SHP77 (cell line): ENCODE results near the gene CABYR.

Experiments used
- DNase-seq, 2 experiments: peaks; one replicate each; lab custom pipeline; 2025; lab: John Stamatoyannopoulos, UW

Gene CABYR

GRCh38 chr18:24189664-24190346 is 50.9 kb downstream of the CABYR start:
- DNase-seq: no peak

- DNase-seq: no peak
These were observed 51.7 kb downstream of the CABYR start for GRCh38 chr18:24190590-24190989.

DNA sequence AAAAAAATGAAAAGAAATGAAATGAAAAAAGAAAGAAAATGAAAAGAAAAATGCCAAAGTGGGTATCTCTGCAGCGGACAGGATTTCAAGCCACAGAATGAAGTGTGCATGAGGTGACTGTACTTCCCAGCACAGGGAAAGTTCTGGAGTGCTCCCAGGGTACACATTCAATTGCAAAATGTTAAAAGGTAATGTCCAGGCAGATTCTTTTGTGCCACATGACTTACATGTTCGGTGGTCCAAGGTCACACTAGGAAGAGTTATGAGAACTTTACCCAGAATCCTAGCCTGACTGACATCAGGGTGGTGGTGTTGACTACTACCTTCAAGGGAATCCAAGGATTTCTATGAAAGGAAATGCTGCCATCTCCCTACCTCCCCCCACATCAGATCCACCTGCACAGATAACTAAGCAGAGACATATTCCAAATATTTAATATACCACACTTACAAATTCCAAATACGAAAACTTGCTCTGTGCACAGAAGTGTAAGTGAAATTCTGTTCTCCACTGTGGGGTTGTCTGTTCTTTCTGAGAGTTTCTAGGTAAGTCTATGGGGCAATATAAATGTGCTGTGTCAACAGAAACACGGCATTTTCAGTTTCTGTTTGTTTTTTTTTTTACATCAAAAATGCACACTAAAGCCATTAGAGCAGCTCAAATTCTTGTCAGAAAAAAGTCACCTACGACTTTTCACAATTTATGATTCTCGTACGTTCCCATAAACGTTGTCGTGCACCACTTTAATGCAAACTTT is 56.6 kb downstream of the CABYR start:
- DNase-seq: no peak

DNA sequence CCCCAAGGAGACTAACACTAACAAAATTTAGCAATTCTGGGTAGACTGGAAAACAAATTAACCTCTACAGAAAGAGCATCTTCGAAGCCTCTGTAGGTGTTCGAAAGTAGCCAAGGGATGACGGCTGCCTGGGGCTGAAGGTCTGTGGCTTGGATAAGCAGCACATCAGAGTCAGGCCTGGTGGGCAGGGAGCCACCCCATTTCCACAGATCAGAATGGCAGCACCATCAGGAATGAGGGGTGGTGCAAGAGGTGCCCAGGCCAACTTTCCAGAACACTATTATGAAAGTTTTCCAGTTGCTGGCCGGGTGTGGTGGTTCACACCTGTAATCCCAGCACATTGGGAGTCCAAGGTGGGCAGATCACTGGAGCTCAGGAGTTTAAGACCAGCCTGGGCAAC is 57.9 kb downstream of the CABYR start:
- DNase-seq: no peak

- DNase-seq: no peak
These were observed 58.5 kb downstream of the CABYR start for GRCh38 chr18:24197412-24197811.

DNA sequence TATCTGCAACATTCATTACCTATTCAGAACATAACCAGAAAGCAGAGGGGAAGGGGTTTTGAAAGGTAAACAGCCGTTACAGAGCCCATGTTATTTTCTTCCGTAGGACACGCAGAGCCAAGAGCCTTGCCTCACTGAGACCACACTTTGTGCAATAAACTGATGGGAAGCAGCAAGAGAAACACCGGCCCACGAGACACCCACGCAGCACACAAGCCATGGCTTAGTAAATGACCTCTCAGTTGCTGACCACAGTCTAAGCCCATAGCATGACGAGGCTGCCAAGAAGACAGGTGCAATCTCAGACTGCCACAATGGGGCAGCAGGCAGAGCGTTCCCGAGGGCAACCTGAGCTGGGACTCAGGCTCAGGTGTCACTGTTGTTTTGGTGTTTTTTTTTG is 59.6 kb downstream of the CABYR start:
- peak in 1 of 2 experiments; percentile 0 for DNase-seq

GRCh38 chr18:24199372-24199962 is 60.6 kb downstream of the CABYR start:
- DNase-seq: no peak

DNA sequence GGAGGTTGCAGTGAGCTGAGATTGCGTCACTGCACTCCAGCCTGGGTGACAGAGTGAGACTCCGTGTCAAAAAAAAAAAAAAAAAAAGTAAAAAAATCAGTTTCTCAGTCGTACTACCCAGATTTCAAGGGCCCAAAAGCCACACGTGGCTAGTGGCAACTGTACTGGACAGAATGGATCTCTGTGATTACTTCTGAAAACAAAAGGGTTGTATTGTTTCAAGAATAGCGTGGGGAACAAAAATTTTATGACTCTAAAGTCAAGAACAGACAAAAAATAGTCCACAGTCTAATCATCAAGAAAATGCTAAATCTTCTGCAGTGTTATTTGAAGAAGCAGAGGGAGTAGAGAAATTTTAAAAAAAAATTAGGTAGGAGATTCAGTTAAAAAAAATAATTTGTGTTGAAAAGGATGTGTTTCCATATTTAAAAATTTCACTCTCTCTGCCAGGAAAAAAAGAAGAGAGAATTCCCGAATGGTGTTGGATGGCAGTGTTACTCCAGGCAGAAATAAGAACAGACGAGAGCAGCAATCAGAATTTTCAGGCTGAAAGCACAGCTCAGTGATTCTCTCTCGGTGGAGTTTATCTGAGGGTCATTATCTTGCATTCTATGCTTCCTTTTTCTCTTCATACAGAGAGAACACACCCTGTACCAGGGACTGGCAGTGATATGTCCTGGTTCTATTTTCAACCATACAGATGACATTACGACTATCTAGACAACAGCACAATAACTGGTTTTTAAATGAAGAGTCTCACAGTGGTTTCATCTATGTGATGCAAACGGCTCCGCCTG is 61.8 kb downstream of the CABYR start:
- no peak for DNase-seq

- no peak for DNase-seq
These were observed 63.1 kb downstream of the CABYR start for GRCh38 chr18:24201699-24202687.

DNA sequence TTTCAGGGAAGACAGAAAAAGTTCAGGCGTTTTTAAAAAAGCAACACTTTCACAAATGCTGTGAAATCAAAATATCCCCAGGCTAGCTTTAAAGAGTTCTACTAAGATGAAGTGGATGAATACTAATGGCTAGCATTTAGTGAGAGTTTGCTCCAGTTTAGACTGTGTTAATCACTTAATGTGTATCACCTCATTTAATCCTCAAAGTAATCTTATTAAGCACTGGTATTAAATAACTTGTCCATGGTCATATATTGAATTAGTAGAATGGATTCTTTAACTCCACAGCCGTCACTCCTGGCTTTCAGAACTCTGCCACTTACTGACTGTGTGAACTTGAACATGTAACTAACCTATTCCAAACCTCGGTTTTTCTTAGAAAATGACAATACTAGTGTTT is 66.0 kb downstream of the CABYR start:
- DNase-seq: no peak

DNA sequence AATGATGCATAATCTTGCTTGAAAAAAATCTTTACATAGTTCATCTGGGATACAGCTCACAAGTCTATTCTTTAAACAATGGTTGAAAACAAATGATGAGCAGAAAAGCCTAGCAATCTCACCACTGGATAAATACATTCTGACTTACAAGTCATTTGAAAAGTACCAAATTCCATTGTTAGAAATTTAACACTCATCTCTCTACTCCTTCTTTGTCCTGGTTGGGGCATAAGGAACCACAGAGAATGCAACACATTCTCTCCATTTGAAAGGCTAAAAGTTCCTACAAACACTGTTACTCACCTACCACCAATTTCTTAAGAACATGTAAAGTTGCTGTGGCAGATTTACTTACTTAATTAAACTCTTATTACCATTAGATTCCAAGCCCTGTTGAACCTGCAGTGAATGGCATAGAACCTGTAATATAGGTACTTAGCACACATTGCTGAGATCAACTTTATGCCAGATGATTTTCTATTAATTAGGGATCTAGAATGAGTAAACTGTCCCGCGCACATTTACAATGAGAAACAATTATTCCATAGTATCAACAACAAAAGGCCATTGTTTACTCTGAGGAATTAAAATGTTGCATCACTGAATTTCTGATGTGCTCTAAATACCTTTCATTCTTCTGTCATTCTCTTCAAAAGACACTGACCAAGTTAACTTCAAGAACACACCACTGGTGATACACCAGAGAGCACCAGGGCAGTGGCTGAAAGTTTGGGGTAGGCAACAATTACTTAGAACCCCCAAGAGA is 69.6 kb downstream of the CABYR start:
- DNase-seq: no peak

GRCh38 chr18:24209558-24209957 is 70.7 kb downstream of the CABYR start:
- no peak for DNase-seq
